Colonic mucosa (tissue), 4 donors: ENCODE measurements around the gene CAV2. TPM values are rescaled to one million over a fixed set of nuclear protein-coding genes. Genes with fewer than 3 reads are reported as not detected.

Source experiments
- DNase-seq: peaks from one replicate; pipeline ENCODE4 v3.0.0-alpha.2; 2020
- H3K27ac ChIP-seq: fragments of 200-600 bp; one replicate; pipeline ENCODE4 v1.8.0; 2021
- H3K27me3 ChIP-seq: fragments of 200-600 bp; one replicate; pipeline ENCODE4 v1.8.0; 2021
- H3K36me3 ChIP-seq: fragments of 200-600 bp; one replicate; pipeline ENCODE4 v1.8.0; 2021
- H3K4me1 ChIP-seq: fragments of 200-600 bp; one replicate; pipeline ENCODE4 v1.8.0; 2021; ENCODE audit warnings: mild to moderate bottlenecking
- H3K4me3 ChIP-seq: fragments of 200-600 bp; one replicate; pipeline ENCODE4 v1.8.0; 2021
- H3K9ac ChIP-seq, 2 donors: one replicate each; pipeline ENCODE4 v1.7.0; 2013; ENCODE audit warnings: control low read depth in 2 of 2, low read depth in 2 of 2, low read length in 2 of 2
- H3K9me3 ChIP-seq: fragments of 200-600 bp; one replicate; pipeline ENCODE4 v1.8.0; 2021
- intact Hi-C: fragments of 100-400 bp; cut with DNase I; formaldehyde crosslinking; loops from one replicate; pipeline ENCODE4 v1.14.1; 2022
- total RNA-seq, 2 donors: library from RNA; stranded (reverse); fragmentation: NEBNext Ultra II Directional in 1 of 2; extraction: Animal tissue kit (Norgen Biotek cat#: 25700) in 1 of 2; gene quantifications; one replicate each; pipeline ENCODE4 v1.2.1, GENCODE V29; 2021
- TF ChIP-seq, protein P1 (sequence below): fragments of 200-600 bp; IDR thresholded peaks from one replicate; pipeline ENCODE4 v1.8.0; 2022; ENCODE audit warnings: antibody characterized with exemption, mild to moderate bottlenecking
- donor health status: healthy.
- donor health status: DM: no; HTN: no; CAD: no.
- donor health status: DM: no; HTN: no; CAD: no.

Gene CAV2
- total RNA-seq: 10 to 100 TPM in 1 of 2 donors, 1 to 10 TPM in 1; 4.2 to 22.0 TPM

GRCh38 chr7:116499168-116500077, at the start of gene CAV2:
CAV2 (plus strand) TSS chr7:116499738; CDS start chr7:116499782, 44 bp downstream.
- no peaks in the 10 kb centered on the region for H3K27me3 ChIP-seq
- H3K27ac ChIP-seq: peak within 1 kb of the TSS; percentile 70
- intact Hi-C loops: no loop called here
- no peaks in the 10 kb centered on the region for H3K9me3 ChIP-seq
- peak; percentile 61 for DNase-seq
- peak within 1 kb of the TSS; percentile 65 to 81 for H3K9ac ChIP-seq
- H3K4me1 ChIP-seq: peaks cover 2% of the 10 kb centered on the region
- TF ChIP-seq, protein P1, sequence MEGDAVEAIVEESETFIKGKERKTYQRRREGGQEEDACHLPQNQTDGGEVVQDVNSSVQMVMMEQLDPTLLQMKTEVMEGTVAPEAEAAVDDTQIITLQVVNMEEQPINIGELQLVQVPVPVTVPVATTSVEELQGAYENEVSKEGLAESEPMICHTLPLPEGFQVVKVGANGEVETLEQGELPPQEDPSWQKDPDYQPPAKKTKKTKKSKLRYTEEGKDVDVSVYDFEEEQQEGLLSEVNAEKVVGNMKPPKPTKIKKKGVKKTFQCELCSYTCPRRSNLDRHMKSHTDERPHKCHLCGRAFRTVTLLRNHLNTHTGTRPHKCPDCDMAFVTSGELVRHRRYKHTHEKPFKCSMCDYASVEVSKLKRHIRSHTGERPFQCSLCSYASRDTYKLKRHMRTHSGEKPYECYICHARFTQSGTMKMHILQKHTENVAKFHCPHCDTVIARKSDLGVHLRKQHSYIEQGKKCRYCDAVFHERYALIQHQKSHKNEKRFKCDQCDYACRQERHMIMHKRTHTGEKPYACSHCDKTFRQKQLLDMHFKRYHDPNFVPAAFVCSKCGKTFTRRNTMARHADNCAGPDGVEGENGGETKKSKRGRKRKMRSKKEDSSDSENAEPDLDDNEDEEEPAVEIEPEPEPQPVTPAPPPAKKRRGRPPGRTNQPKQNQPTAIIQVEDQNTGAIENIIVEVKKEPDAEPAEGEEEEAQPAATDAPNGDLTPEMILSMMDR: no peak
- peak within 1 kb of the TSS; percentile 66 for H3K4me3 ChIP-seq
- H3K36me3 ChIP-seq: no peaks in the 10 kb centered on the region

DNA sequence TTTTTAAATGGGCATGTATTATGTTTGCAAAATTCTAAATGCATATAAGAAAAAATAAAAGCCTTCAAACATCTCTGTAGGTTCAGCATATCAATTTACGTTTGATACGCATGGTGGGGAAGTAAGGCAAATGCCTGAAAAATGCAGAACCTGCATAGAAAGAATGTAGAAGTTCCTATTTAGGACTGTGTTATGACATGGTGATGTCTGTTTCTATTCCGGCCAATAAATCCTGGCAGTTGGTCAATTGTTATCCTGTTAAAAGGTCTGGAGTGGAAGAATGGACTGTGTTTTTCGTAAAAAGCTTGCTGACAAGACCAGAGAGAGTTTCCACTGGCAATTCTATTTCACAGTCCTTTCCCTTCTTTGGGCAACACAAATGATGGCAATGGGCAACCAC, 49.6 kb upstream of the CAV2 start:
- no peaks in the 10 kb centered on the region for H3K9me3 ChIP-seq
- no peak for DNase-seq
- H3K9ac ChIP-seq: no peak overlapping the region
- TF ChIP-seq, protein P1: no peak
- H3K27ac ChIP-seq: no peak overlapping the region
- H3K36me3 ChIP-seq: no peaks in the 10 kb centered on the region
- H3K4me3 ChIP-seq: no peak overlapping the region
- no peaks in the 10 kb centered on the region for H3K27me3 ChIP-seq
- intact Hi-C loops: loop anchor here (10.0 kb wide), 1 partner anchor 135 kb away; no protein-coding TSS in a partner anchor
- H3K4me1 ChIP-seq: no peaks in the 10 kb centered on the region

GRCh38 chr7:116451957-116452729, 47.4 kb upstream of the CAV2 start:
- no peak overlapping the region for H3K4me3 ChIP-seq
- no peak overlapping the region for H3K27ac ChIP-seq
- no peaks in the 10 kb centered on the region for H3K9me3 ChIP-seq
- TF ChIP-seq, protein P1: no peak
- H3K4me1 ChIP-seq: no peaks in the 10 kb centered on the region
- H3K27me3 ChIP-seq: no peaks in the 10 kb centered on the region
- intact Hi-C loops: no loop called here
- H3K36me3 ChIP-seq: no peaks in the 10 kb centered on the region
- H3K9ac ChIP-seq: no peak overlapping the region
- no peak for DNase-seq

- Histone ChIP-seq H3K27me3 (no peaks in the 10 kb centered on the region), H3K27ac (no peak overlapping the region), H3K9ac (no peak overlapping the region), H3K4me1 (no peaks in the 10 kb centered on the region), H3K36me3 (no peaks in the 10 kb centered on the region), H3K9me3 (no peaks in the 10 kb centered on the region), H3K4me3 (no peak overlapping the region)
- DNase-seq: no peak
- TF ChIP-seq, protein P1: no peak
- intact Hi-C loops: no loop called here
Measured at GRCh38 chr7:116454377-116454776, 45.2 kb upstream of the CAV2 start.

GRCh38 chr7:116455009-116455408, 44.5 kb upstream of the CAV2 start:
- Histone ChIP-seq H3K4me1 (no peaks in the 10 kb centered on the region), H3K4me3 (no peak overlapping the region), H3K27ac (no peak overlapping the region), H3K9ac (no peak overlapping the region), H3K36me3 (no peaks in the 10 kb centered on the region), H3K9me3 (no peaks in the 10 kb centered on the region), H3K27me3 (no peaks in the 10 kb centered on the region)
- TF ChIP-seq, protein P1: no peak
- DNase-seq: no peak
- intact Hi-C loops: no loop called here
